Vagina (tissue), 2 donors: Measurements from ENCODE around the gene CACYBP.

Experiments used
- CTCF ChIP-seq, 3 experiments: fragments of 450-650 bp in 2 of 3; fragments of 200-600 bp in 1 of 3; sonication (generic) in 1 of 3; IDR thresholded peaks; one replicate each; pipeline ENCODE4 v1.5.1; 2017 to 2019; ENCODE audit warnings: antibody characterized with exemption in 3 of 3, mild to moderate bottlenecking in 2 of 3, moderate library complexity in 2 of 3
- POLR2A ChIP-seq, 2 donors: fragments of 450-650 bp; IDR thresholded peaks; one replicate each; pipeline ENCODE4 v1.6.1; 2017; ENCODE audit warnings: antibody characterized with exemption in 2 of 2, mild to moderate bottlenecking in 2 of 2, moderate library complexity in 2 of 2
- POLR2AphosphoS5 ChIP-seq, 2 donors: sonication (generic); formaldehyde crosslinking; IDR thresholded peaks; one replicate each; pipeline ENCODE4 v1.9.0; 2017; ENCODE audit warnings: antibody characterized with exemption in 2 of 2, mild to moderate bottlenecking in 2 of 2, low read depth in 1 of 2; ENCODE audit not compliant: insufficient read depth in 1 of 2

- no peak for TF ChIP-seq CTCF (IDR thresholded peaks at IDR 0.05)
- no peak for TF ChIP-seq POLR2AphosphoS5 (IDR thresholded peaks at IDR 0.05; ENCODE audit: insufficient read depth in 1 of 2, low read depth in 1 of 2)
- TF ChIP-seq POLR2A (IDR thresholded peaks at IDR 0.05) = no peak
Measured at GRCh38 chr1:174974711-174975119, 25.0 kb upstream of the CACYBP start.
